Effector CD8-positive, alpha-beta T cell (primary cell): Measurements from ENCODE around the gene MED13.

ENCODE experiments used
- DNase-seq: peaks from one replicate; lab custom pipeline; 2025; lab: John Stamatoyannopoulos, UW
- total RNA-seq, 4 experiments: gene quantifications; one replicate each; lab custom pipeline; 2026; lab: John Stamatoyannopoulos, UW

MED13 gene
- 256 to 404 (median 334) reads per million in 4 experiments for total RNA-seq

GRCh38 chr17:62064791-62065563, at the start of gene MED13:
MED13 (minus strand) TSS chr17:62065278; CDS start chr17:62065205, 73 bp downstream.
- DNase-seq, result peak; percentile 53

GRCh38 chr17:62112229-62112628, 47.2 kb upstream of the MED13 start:
- no peak for DNase-seq

- no peak for DNase-seq
Observed at GRCh38 chr17:62111562-62112171, 46.6 kb upstream of the MED13 start.

- DNase-seq, result no peak
Observed at GRCh38 chr17:62110923-62111484, 45.9 kb upstream of the MED13 start.

GRCh38 chr17:62109924-62110323, 44.8 kb upstream of the MED13 start:
- no peak for DNase-seq

- DNase-seq, result no peak
Observed at GRCh38 chr17:62109378-62109902, 44.4 kb upstream of the MED13 start.

- DNase-seq, result no peak
Observed at GRCh38 chr17:62105861-62106260, 40.8 kb upstream of the MED13 start.

GRCh38 chr17:62105357-62105756, 40.3 kb upstream of the MED13 start:
- DNase-seq, result no peak

GRCh38 chr17:62101515-62101914, 36.4 kb upstream of the MED13 start:
- no peak for DNase-seq

GRCh38 chr17:62101090-62101489, 36.0 kb upstream of the MED13 start:
- DNase-seq, result no peak

- no peak for DNase-seq
Observed at GRCh38 chr17:62100055-62100454, 35.0 kb upstream of the MED13 start.

GRCh38 chr17:62099532-62099931, 34.5 kb upstream of the MED13 start:
- DNase-seq, result no peak

- DNase-seq, result no peak
Observed at GRCh38 chr17:62098623-62099231, 33.6 kb upstream of the MED13 start.

- DNase-seq, result no peak
Observed at GRCh38 chr17:62096401-62096670, 31.3 kb upstream of the MED13 start.

- no peak for DNase-seq
Observed at GRCh38 chr17:62094175-62094574, 29.1 kb upstream of the MED13 start.

GRCh38 chr17:62093188-62094155, 28.4 kb upstream of the MED13 start:
- DNase-seq, result no peak

- DNase-seq, result no peak
Observed at GRCh38 chr17:62092784-62093183, 27.7 kb upstream of the MED13 start.

GRCh38 chr17:62091804-62092203, 26.7 kb upstream of the MED13 start:
- no peak for DNase-seq

- DNase-seq, result no peak
Observed at GRCh38 chr17:62090868-62091267, 25.8 kb upstream of the MED13 start.

GRCh38 chr17:62090021-62090824, 25.1 kb upstream of the MED13 start:
- DNase-seq, result no peak

- no peak for DNase-seq
Observed at GRCh38 chr17:62089334-62089733, 24.3 kb upstream of the MED13 start.
